Bone marrow (tissue), 2 donors: ENCODE measurements around the gene TRPM4.
"Not testable (repeated sequence)": the region's sequence is repeated elsewhere in the genome, so short reads cannot be mapped to it uniquely, and the experiment has no call there.

Source experiments
- DNase-seq, 2 donors: peaks; one replicate each; lab custom pipeline; 2025; lab: John Stamatoyannopoulos, UW

The TRPM4 gene

GRCh38 chr19:49157445-49158224 lies at the start of gene TRPM4:
TSS of gene TRPM4 (plus strand) at chr19:49157792. CDS start at chr19:49157867, 75 bp downstream.
- DNase-seq, result peak in 1 of 2 donors; percentile 14

DNA sequence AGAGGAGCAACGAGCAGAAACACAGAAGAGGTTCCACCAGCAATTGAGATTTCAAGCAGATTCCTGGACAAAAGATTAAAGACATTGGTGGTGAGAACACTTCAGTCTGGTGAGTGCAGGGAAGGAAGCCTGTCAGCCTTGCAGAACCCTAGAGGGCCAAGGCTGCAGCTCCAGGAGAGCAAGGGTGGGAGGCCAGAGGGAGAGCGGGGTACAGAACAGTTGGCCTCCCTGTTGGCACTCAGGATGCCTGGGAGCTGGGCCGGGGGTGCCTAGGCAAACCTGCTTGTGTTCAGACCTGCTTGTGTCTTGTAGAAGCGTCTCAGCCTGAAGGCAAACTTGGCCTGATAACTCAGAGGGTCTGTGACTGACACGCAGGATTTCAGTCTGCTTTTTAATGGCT lies 48.5 kb upstream of the TRPM4 start:
- no peak for DNase-seq

- no peak for DNase-seq
Observed at GRCh38 chr19:49109569-49110233, 47.9 kb upstream of the TRPM4 start.

GRCh38 chr19:49110567-49110966 lies 47.0 kb upstream of the TRPM4 start:
- DNase-seq, result no peak

DNA sequence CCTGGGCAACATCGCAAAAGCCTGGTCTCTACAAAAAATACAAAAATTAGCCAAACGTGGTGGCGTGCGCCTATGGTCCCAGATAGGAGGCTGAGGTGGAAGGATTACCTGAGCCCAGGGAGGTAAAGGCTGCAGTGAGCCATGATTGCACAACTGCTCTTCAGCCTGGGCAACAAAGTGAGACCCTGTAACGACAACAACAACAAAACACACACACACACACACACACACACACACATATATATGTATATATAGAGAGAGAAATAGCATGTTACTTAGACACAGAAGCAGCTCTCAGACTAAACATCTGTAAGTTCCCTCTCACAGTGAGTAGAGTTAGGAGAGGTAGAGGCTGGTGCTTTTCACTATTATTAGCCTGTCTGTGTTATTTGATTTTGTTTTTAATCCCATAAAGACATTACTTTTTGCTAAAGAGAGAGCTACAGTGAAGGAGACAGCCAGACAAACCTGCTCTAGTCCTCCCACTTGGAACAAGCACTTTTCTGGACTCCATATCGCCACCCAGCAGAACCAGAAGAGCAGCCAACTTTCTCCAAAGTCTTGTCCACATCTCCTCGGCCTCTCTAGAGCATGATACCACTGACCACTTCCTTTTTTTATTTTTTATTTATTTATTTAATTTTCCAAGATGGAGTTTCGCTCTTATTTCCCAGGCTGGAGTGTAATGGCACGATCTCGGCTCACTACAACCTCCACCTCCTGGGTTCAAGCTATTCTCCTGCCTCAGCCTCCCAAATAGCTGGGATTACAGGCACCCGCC lies 46.2 kb upstream of the TRPM4 start:
- no peak for DNase-seq

- peak; percentile 28 to 38 for DNase-seq
Observed at GRCh38 chr19:49113762-49114629, 43.6 kb upstream of the TRPM4 start, which contains the start of gene LIN7B. TSS of gene LIN7B (plus strand) at chr19:49114370. CDS start at chr19:49114405, 35 bp downstream.

DNA sequence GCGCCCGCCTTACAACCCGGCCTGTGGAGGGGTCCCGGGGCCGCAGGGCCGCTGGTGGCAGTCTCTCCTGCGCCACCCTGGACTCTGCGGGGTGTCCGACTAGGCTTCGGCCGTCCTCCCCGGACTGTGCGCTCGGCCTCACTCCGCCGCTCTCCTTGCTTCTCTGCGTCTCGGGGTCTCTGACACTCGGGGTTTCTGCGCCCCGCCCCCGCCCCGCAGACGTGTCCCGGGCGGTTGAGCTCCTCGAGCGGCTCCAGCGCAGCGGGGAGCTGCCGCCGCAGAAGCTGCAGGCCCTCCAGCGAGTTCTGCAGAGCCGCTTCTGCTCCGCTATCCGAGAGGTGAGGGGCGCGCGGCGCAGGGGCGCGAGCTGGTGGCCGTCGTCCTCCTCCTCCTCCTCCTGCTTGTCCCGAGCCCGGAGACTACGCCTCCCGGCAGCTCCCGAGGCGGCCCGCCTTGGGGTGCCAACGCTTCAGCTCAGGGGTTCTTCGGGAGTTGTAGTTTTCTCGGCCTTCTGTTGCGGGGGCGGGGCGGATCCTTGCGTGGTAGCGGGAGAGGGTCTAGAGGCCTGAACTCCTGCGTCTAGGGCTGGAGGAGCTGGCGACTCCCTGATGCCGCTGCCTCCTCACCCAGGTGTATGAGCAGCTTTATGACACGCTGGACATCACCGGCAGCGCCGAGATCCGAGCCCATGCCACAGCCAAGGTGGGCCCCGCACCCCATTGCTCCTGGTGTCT lies 42.8 kb upstream of the TRPM4 start:
- no peak for DNase-seq

GRCh38 chr19:49116544-49116943 lies 41.0 kb upstream of the TRPM4 start:
- DNase-seq, result peak; percentile 7 to 35

DNA sequence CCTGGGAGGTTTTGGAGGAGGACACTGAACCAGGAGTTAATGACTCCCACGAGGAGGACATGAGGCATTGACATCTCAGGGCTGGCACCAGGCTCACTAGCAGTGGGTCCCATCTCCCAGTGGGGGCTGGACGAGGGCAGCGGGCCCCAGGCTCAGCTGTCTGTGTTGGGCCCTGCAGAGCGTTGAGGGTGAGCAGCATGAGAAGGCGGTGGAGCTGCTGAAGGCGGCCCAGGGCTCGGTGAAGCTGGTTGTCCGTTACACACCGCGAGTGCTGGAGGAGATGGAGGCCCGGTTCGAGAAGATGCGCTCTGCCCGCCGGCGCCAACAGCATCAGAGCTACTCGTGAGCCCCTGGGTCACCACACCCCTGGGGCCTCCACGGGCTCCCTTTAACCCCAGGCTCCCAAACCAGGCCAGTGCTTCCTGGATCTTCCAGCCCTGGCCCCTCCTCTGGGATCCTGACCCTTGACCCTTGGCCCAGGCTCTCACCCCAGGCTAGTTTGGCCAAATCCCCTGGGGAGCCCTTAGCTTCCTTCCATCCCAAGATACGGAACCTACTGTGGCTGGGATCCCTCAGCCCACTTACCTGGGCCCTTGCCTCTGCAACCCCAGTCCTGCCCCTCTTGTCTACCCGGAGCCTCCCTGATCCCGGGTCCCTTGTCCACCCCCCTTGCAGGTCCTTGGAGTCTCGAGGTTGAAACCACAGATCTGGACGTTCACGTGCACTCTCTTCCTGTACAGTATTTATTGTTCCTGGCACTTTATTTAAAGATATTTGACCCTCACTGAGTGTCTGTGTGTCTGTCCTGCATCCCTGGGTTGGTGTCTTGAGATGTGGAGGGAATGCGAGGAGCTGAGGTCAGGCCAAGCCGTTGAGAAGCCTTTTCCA lies 39.7 kb upstream of the TRPM4 start:
- no peak for DNase-seq

GRCh38 chr19:49118565-49119410 lies 38.8 kb upstream of the TRPM4 start, which contains the start of gene C19orf73:
TSS of gene C19orf73 (minus strand) at chr19:49119143. CDS start at chr19:49119022, 121 bp downstream.
- DNase-seq, result peak; percentile 87 to 88

DNA sequence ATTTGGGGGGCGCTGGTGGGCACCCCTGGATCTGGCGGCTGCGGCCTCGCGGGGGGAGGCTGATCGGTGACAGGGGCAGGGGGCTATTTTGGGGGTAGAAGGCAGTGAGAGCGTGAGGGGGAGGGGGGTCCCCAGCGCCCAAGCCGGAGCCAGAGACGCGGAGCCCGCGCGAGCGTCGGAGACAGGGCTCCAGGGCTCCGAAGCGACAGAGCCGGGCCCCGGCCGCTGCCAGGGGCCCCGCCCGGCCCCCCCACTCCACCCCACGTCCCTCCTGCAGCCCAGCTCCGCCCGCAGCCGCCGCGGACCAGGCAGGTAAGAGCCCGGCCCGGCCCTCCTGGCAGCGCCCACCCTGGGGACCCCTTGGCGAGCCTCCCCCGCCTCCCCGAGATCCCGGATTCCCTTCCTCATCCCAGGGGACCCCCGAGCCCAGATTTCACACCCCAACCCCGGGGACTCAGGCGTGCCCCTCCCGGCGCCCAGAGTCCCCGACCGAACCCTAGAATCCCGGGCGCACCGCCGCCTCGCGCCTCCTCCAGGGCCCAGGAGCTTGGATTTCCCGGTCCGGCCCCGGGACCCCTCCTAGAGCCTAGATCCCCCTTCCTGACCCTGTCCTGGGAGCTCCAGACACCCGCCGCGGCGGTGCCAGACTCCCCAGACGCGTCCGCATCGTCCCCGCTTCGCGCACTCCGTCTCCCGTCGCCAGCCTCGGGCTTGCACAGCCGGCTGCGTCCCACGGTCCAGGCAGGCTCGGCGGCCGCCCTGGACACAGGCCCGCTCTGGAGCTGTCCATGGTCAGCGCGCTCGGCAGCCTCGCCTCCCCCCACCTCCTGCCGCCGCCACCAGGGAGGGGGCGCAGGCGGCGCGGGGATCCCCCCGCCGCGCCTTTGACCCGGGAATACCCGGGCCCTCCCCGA lies 37.9 kb upstream of the TRPM4 start, which contains the start of gene PPFIA3:
Gene PPFIA3, plus strand, starts transcription at position 134 of the 914 bp plus-strand sequence. CDS start 8,330 bp downstream, outside the sequence.
- DNase-seq, result no peak

- no peak for DNase-seq
Observed at GRCh38 chr19:49120325-49120683, 37.3 kb upstream of the TRPM4 start.

GRCh38 chr19:49120868-49121267 lies 36.7 kb upstream of the TRPM4 start:
- DNase-seq, result no peak

DNA sequence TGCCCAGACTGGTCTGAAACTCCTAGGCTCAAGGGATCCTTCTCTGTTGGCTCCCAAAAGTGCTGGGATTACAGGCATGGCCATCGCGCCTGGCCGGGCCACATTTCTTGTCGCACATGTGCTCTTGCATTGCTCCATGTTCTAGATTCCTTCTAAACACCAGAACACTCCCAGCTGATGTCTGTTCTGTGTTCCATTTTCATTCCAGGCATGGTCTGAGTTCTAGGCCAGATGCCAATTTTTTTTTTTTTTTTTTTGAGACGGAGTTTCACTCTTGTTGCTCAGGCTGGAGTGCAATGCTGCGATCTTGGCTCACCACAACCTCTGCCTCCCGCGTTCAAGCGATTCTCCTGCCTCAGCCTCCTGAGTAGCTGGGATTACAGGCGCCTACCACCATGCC lies 35.8 kb upstream of the TRPM4 start:
- DNase-seq, result not testable (repeated sequence)

DNA sequence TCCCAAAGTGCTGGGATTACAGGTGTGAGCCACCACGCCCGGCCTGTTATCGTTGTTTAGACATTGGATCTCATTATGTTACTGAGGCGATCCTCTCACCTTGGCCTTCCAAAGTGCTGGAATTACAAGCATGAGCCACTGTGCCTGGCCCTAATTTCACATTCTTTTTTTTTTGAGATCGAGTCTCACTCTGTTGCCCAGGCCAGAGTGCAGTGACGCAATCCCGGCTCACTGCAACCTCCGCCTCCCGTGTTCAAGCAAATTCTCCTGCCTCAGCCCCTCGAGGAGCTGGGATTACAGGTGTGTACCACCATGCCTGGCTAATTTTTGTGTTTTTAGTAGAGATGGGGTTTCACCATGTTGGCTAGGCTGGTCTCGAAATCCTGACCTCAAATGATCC lies 34.3 kb upstream of the TRPM4 start:
- not testable (repeated sequence) for DNase-seq

DNA sequence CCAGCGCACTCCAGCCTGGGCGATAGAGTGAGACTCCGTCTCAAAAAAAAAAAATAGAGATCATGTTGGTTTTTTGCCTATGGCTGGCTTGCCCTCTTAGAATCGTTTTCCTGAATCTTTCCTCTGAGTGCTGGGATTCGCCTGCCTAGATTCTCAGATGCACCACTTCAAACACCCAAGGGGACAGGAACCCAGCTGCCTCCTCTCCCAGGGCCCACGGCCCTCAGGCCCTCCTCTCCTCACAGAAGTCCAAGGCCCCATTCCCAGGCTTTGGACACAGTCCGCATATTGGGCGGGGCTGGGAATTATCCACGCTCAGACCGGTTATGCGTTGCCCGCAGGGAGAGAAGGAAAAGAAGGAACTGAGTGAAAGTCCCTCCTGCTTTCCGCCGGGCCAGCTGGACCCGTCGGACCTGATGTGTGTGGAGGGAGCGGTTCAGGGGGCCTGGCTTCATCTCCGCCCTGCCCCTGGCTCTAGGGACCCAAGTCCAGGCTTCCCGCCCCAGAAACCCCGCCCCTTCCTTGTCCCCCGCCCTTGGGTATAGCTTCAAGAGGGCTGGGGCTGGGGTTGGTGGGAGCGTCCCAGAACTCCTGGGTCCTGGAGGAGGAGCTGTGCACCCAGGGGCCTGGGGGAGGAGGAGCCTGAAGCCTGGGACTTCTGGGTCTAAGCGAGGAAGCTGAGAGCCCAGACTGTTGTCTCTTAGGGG lies 32.4 kb upstream of the TRPM4 start:
- DNase-seq, result no peak

DNA sequence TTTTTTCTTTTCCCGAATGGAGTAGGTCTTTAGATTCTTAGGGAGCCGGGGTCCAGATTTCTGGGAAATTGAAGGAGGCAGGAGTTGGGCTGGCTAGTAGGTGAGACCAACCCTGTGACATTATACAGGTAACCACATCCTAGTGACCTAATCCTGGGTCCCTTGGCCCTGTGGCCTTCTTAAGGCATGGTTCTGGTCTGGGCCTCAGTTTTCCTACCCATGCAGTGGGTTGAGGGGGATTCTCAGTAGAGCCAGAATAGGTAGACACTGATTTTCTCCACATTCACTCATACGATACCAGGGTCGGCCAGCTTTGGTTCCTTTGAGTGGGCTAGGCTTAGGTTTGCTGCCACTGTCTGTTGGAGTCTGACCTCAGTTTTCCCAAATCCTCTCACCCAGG lies 31.0 kb upstream of the TRPM4 start:
- no peak for DNase-seq
